ENCODE data around the gene CFAP299. TPM values are rescaled to one million over a fixed set of nuclear protein-coding genes. Genes with fewer than 3 reads are reported as not detected.

CFAP299 gene
- total RNA-seq, 4 donors from 2014 or later, result not detected

DNA sequence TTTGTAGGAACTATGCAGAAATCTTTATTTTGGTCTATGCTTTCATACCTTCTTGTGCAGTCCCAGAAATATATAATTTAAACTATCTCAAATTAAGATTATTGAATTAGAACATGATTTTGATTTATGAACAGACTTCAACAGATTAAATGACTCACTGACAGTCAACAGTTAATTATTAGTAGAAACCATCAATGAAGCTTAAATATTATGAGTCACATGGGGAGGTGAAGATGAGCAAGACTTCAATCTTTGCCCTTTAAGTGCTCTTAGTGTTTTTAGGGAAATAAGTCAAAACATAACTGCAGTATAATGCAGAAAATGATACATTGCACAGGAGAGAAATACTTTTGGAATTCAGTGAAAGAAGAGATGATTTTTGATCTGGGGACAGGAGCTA, 613.5 kb downstream of the CFAP299 start:
- no peak overlapping the region for H3K27ac ChIP-seq
- TF ChIP-seq POLR2A (IDR thresholded peaks at IDR 0.05), result no peak
- TF ChIP-seq, protein P1, sequence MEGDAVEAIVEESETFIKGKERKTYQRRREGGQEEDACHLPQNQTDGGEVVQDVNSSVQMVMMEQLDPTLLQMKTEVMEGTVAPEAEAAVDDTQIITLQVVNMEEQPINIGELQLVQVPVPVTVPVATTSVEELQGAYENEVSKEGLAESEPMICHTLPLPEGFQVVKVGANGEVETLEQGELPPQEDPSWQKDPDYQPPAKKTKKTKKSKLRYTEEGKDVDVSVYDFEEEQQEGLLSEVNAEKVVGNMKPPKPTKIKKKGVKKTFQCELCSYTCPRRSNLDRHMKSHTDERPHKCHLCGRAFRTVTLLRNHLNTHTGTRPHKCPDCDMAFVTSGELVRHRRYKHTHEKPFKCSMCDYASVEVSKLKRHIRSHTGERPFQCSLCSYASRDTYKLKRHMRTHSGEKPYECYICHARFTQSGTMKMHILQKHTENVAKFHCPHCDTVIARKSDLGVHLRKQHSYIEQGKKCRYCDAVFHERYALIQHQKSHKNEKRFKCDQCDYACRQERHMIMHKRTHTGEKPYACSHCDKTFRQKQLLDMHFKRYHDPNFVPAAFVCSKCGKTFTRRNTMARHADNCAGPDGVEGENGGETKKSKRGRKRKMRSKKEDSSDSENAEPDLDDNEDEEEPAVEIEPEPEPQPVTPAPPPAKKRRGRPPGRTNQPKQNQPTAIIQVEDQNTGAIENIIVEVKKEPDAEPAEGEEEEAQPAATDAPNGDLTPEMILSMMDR (IDR thresholded peaks at IDR 0.05), result no peak
- H3K27me3 ChIP-seq, result no peaks in the 10 kb centered on the region
- H3K36me3 ChIP-seq, result no peaks in the 10 kb centered on the region
- no peak overlapping the region for H3K4me3 ChIP-seq
- DNase-seq, result no peak
- no peaks in the 10 kb centered on the region for H3K9me3 ChIP-seq
- H3K4me1 ChIP-seq, result no peaks in the 10 kb centered on the region

DNA sequence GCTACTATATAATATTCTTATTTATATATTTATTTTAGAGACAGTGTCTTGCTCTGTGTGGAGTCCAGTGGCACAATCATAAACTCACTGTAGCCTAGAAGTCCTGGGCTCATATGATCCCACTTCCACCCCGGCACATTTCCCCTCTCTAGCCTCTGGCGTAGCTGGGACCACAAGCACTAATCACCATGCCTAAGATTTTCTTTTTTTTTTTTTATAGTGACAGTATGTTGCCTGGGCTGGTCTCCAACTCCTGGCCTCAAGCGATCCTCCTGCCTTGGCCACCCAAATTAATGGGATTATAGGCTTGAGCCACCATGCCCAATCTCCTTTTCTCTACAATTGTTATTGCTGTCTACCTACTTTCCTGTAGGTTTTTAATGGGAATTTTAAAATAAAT, 620.9 kb downstream of the CFAP299 start:
- Histone ChIP-seq H3K4me1 (no peaks in the 10 kb centered on the region), H3K27ac (no peak overlapping the region), H3K4me3 (no peak overlapping the region), H3K27me3 (no peaks in the 10 kb centered on the region), H3K9me3 (no peaks in the 10 kb centered on the region), H3K36me3 (no peaks in the 10 kb centered on the region)
- DNase-seq, result no peak
- TF ChIP-seq, protein P1 (IDR thresholded peaks at IDR 0.05), result no peak
- no peak for TF ChIP-seq POLR2A (IDR thresholded peaks at IDR 0.05)

DNA sequence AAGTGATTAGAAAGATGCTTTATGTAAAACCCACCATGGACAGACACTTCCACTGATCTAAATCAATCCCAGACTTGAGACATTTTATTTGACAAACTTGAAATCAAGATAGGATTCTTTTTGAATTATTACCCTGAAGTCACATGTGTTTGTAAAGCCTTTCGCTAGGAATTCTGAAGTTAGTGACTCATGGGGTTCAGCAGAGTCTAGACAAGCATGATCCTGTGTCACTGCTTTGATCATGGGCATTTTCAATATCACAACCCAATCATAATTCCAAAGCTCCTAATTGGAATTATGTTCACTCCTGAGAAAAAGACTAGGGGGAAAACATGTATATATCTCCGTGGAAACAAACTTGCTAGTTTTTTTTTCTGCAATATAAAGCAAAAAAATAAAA, 627.5 kb downstream of the CFAP299 start:
- Histone ChIP-seq H3K9me3 (no peaks in the 10 kb centered on the region), H3K36me3 (no peaks in the 10 kb centered on the region), H3K4me3 (no peak overlapping the region), H3K4me1 (no peaks in the 10 kb centered on the region), H3K27ac (no peak overlapping the region), H3K27me3 (no peaks in the 10 kb centered on the region)
- no peak for DNase-seq
- TF ChIP-seq, protein P1 (IDR thresholded peaks at IDR 0.05), result no peak
- TF ChIP-seq POLR2A (IDR thresholded peaks at IDR 0.05), result no peak

DNA sequence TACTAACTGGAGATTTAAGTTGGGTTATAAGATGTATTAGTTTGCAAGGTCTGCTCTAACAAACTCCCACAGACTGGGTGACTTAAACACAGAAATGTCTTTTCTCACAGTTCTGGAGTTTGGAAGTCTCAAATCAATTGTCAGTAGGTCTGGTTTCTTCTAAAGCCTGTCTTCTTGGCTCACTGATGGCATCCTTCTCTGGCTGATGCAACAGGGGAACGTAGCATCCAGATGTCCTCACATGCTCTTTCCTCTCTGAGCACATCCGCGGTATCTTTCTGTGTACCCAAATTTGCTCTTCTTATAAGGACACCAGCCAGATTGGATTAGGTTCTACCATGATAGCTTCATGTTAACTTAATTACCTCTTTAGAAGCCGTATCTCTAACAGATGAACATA, 631.8 kb downstream of the CFAP299 start:
- TF ChIP-seq, protein P1 (IDR thresholded peaks at IDR 0.05), result no peak
- TF ChIP-seq POLR2A (IDR thresholded peaks at IDR 0.05), result no peak
- Histone ChIP-seq H3K4me3 (no peak overlapping the region), H3K9me3 (no peaks in the 10 kb centered on the region), H3K4me1 (no peaks in the 10 kb centered on the region), H3K27ac (no peak overlapping the region), H3K36me3 (no peaks in the 10 kb centered on the region), H3K27me3 (no peaks in the 10 kb centered on the region)
- no peak for DNase-seq

DNA sequence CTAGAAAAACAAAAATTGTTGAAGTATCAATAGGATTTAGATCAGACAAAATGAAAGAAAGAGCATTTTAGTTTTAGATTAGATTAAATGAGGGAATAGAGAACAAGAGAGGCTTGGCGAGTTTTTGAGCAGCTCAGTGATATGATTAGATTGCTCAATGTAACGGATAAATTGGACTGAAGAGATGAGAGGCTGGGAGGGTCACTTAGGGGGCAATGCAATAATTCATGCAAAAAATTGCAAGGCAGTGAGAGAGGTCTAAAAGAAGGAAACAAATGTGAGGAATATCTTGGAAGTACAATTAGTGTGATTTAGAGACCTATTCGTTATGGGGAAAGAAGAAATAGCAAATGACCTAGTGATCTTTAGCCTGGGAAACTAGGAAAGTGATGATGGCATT, 644.7 kb downstream of the CFAP299 start:
- DNase-seq, result no peak
- Histone ChIP-seq H3K4me1 (no peaks in the 10 kb centered on the region), H3K27me3 (no peaks in the 10 kb centered on the region), H3K36me3 (no peaks in the 10 kb centered on the region), H3K9me3 (no peaks in the 10 kb centered on the region), H3K27ac (no peak overlapping the region), H3K4me3 (no peak overlapping the region)
- no peak for TF ChIP-seq POLR2A (IDR thresholded peaks at IDR 0.05)
- TF ChIP-seq, protein P1 (IDR thresholded peaks at IDR 0.05), result no peak

DNA sequence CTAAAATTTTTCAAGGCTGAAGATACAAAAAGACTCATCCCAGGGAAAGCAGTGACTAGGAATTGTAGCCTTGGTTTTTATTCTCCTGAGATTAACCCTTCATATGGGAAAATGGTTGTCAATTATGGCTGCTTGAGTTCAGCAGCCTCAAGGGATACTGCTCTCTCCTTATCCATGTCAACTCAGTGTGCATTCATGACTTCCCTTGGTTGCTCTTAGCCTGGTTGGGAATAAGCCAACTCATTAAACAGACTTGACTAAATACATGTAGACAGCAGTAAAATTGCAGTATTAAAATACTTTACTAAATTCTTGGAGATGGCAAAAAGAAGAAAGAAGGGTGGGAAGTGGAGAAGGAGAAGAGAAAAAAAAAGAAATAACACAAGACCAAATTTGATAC, 650.5 kb downstream of the CFAP299 start:
- Histone ChIP-seq H3K36me3 (no peaks in the 10 kb centered on the region), H3K27ac (no peak overlapping the region), H3K9me3 (no peaks in the 10 kb centered on the region), H3K4me3 (no peak overlapping the region), H3K27me3 (no peaks in the 10 kb centered on the region), H3K4me1 (no peaks in the 10 kb centered on the region)
- no peak for DNase-seq
- TF ChIP-seq POLR2A (IDR thresholded peaks at IDR 0.05), result no peak
- TF ChIP-seq, protein P1 (IDR thresholded peaks at IDR 0.05), result no peak

Measured in Peyer's patch (tissue), 4 donors.